CD1c-positive myeloid dendritic cell (primary cell): ENCODE results near the gene GHITM.
"Not testable (repeated sequence)": the region's sequence is repeated elsewhere in the genome, so short reads cannot be mapped to it uniquely, and the experiment has no call there.

Experiments
- DNase-seq: peaks from one replicate; pipeline ENCODE4 v3.0.0-alpha.2; 2016; ENCODE audit errors: extremely low spot score

Gene GHITM

GRCh38 chr10:84148006-84148597 is 8.8 kb downstream of the GHITM start:
- peak; percentile 55 for DNase-seq

GRCh38 chr10:84149854-84150253 is 10.5 kb downstream of the GHITM start:
- no peak for DNase-seq

GRCh38 chr10:84152769-84153168 is 13.5 kb downstream of the GHITM start:
- no peak for DNase-seq

GRCh38 chr10:84155521-84155920 is 16.2 kb downstream of the GHITM start:
- DNase-seq: no peak

GRCh38 chr10:84156009-84156408 is 16.7 kb downstream of the GHITM start:
- no peak for DNase-seq

- peak; percentile 42 for DNase-seq
Measured at GRCh38 chr10:84156768-84157167, 17.5 kb downstream of the GHITM start.

- no peak for DNase-seq
Measured at GRCh38 chr10:84158061-84158460, 18.8 kb downstream of the GHITM start.

GRCh38 chr10:84158550-84158949 is 19.2 kb downstream of the GHITM start:
- no peak for DNase-seq

GRCh38 chr10:84159076-84159685 is 19.9 kb downstream of the GHITM start:
- no peak for DNase-seq

- no peak for DNase-seq
Measured at GRCh38 chr10:84160663-84161362, 21.5 kb downstream of the GHITM start.

- DNase-seq: no peak
Measured at GRCh38 chr10:84163996-84164395, 24.7 kb downstream of the GHITM start.

GRCh38 chr10:84164442-84164841 is 25.1 kb downstream of the GHITM start:
- no peak for DNase-seq

GRCh38 chr10:84166620-84167288 is 27.4 kb downstream of the GHITM start:
- DNase-seq: no peak

GRCh38 chr10:84167289-84167653 is 28.0 kb downstream of the GHITM start:
- not testable (repeated sequence) for DNase-seq

GRCh38 chr10:84168382-84168781 is 29.1 kb downstream of the GHITM start:
- not testable (repeated sequence) for DNase-seq

- not testable (repeated sequence) for DNase-seq
Measured at GRCh38 chr10:84171237-84171636, 31.9 kb downstream of the GHITM start.

GRCh38 chr10:84171700-84172466 is 32.6 kb downstream of the GHITM start:
- not testable (repeated sequence) for DNase-seq

- DNase-seq: no peak
Measured at GRCh38 chr10:84172467-84173356, 33.4 kb downstream of the GHITM start.

GRCh38 chr10:84173501-84173929 is 34.2 kb downstream of the GHITM start, which contains the start of gene GPR15LG:
Gene GPR15LG, plus strand, starts transcription at chr10:84173801. Its CDS starts 51 bp downstream, at chr10:84173852.
- no peak for DNase-seq

GRCh38 chr10:84175436-84175835 is 36.1 kb downstream of the GHITM start:
- DNase-seq: no peak

- no peak for DNase-seq
Measured at GRCh38 chr10:84176351-84176750, 37.0 kb downstream of the GHITM start.
